K562 (cell line): Measurements from ENCODE around the gene B3GALT5. TPM values are rescaled to one million over a fixed set of nuclear protein-coding genes. Genes with fewer than 3 reads are reported as not detected.

Experiments
- ATAC-seq: fragments of 200-7000 bp; cut with Tn5 transposase; 3 replicates; pipeline ENCODE4 v1.9.1; 2020; ENCODE audit warnings: moderate library complexity
- BruUV-seq: library from RNA; stranded (reverse); fragments of 400-500 nt; replicated peaks from 2 replicates; lab custom pipeline; 2021; lab: Mats Ljungman, UMichigan
- CTCF ChIA-PET: fragments of 300-600 bp; formaldehyde crosslinking; extraction: SDS; loops from one replicate; lab custom pipeline; 2021; ENCODE audit warnings: low intra/inter-chr PET ratio; lab: Yijun Ruan, JAX
- POLR2A ChIA-PET: fragments of 300-600, 350-650 bp; sonication (Branson Sonifier 250); formaldehyde crosslinking; extraction: SDS; loops from one replicate; lab custom pipeline; 2021; ENCODE audit warnings: antibody characterized with exemption, inconsistent platforms; lab: Yijun Ruan, JAX
- DNase-seq, 4 experiments: peaks; one replicate each; pipeline versions ENCODE4 v3.0.0 to v3.0.0-alpha.2; 2011 to 2018; ENCODE audit warnings: low spot score in 3 of 4, mixed read lengths in 3 of 4; ENCODE audit errors: extremely low read depth in 1 of 4
- FAIRE-seq: peaks from 2 replicates; lab custom pipeline; 2011; peaks lifted over from hg19 to GRCh38; lab: Jason Lieb, UNC
- H2AFZ ChIP-seq: 2 replicates; pipeline ENCODE4 v1.6.0; 2011; ENCODE audit warnings: low read depth, low read length, control low read depth, inconsistent platforms
- H3K27ac ChIP-seq: fragments of 200-600 bp; 3 replicates; pipeline ENCODE4 v1.8.0; 2011; ENCODE audit warnings: low read depth, mild to moderate bottlenecking, control low read depth, inconsistent platforms, low read length, moderate library complexity, mixed read lengths; ENCODE audit errors: extremely low read depth
- H3K27me3 ChIP-seq, 2 experiments: fragments of 300-600 bp in 1 of 2; 2 replicates in 1 of 2; 3 replicates in 1 of 2; pipeline versions ENCODE4 v1.6.0 to v1.8.0; 2011; ENCODE audit warnings: inconsistent platforms in 2 of 2, low read length in 2 of 2, mild to moderate bottlenecking in 1 of 2, mixed read lengths in 1 of 2, moderate library complexity in 1 of 2; ENCODE audit not compliant: control insufficient read depth in 2 of 2, insufficient read depth in 2 of 2
- H3K36me3 ChIP-seq: fragments of 300-600 bp; 3 replicates; pipeline ENCODE4 v1.8.0; 2011; ENCODE audit warnings: mild to moderate bottlenecking, low read length, inconsistent platforms; ENCODE audit not compliant: control insufficient read depth, insufficient read depth
- H3K4me1 ChIP-seq, 2 experiments: fragments of 200-600 bp in 1 of 2; replicated peaks in 1 of 2; 2 replicates in 1 of 2; 3 replicates in 1 of 2; pipeline versions ENCODE4 v1.5.1 to v1.8.0; 2011; ENCODE audit warnings: inconsistent platforms in 2 of 2, low read length in 2 of 2, mild to moderate bottlenecking in 1 of 2, mixed read lengths in 1 of 2, moderate library complexity in 1 of 2; ENCODE audit not compliant: control insufficient read depth in 2 of 2, insufficient read depth in 2 of 2
- H3K4me2 ChIP-seq: 2 replicates; pipeline ENCODE4 v1.6.1; 2011; ENCODE audit warnings: low read length, control low read depth, inconsistent platforms, mixed read lengths; ENCODE audit not compliant: insufficient read depth
- H3K4me3 ChIP-seq: fragments of 200-600 bp; sonication (generic), shearing (Covaris generic); 2 replicates; pipeline ENCODE4 v1.5.1; 2016; ENCODE audit warnings: control low read depth, inconsistent platforms
- H3K79me2 ChIP-seq: fragments of 200-600 bp; 3 replicates; pipeline ENCODE4 v1.8.0; 2011; ENCODE audit warnings: low read length, inconsistent platforms; ENCODE audit not compliant: control insufficient read depth, insufficient read depth
- H3K9ac ChIP-seq, 2 experiments: 2 replicates each; pipeline versions ENCODE4 v1.6.0 to v1.6.1; 2011; ENCODE audit warnings: low read depth in 2 of 2, low read length in 2 of 2, control low read depth in 1 of 2, inconsistent platforms in 1 of 2, mild to moderate bottlenecking in 1 of 2, mixed read lengths in 1 of 2; ENCODE audit not compliant: insufficient read depth in 1 of 2
- H3K9me1 ChIP-seq: one replicate; pipeline ENCODE4 v1.6.0; 2011; ENCODE audit warnings: inconsistent platforms, mild to moderate bottlenecking, low read length, moderate library complexity; ENCODE audit not compliant: control insufficient read depth, insufficient read depth
- H3K9me3 ChIP-seq: replicated peaks from 2 replicates; pipeline ENCODE4 v1.5.1; 2011; ENCODE audit warnings: low read depth, low read length, inconsistent platforms; ENCODE audit not compliant: control insufficient read depth, insufficient read depth
- H4K20me1 ChIP-seq: replicated peaks from 2 replicates; pipeline ENCODE4 v1.6.1; 2011; ENCODE audit warnings: low read length, inconsistent platforms, mixed read lengths; ENCODE audit not compliant: control insufficient read depth, insufficient read depth
- BCL6 ChIP-seq: fragments of 250-450 bp; sonication (Bioruptor Pico); IDR thresholded peaks from 2 replicates; pipeline ENCODE4 v1.4.0; 2020
- CBX1 ChIP-seq: sonication (generic); IDR thresholded peaks from 2 replicates; pipeline ENCODE4 v1.6.1; 2016; ENCODE audit warnings: antibody characterized with exemption, low read depth, mild to moderate bottlenecking
- CEBPZ ChIP-seq: fragments of 150-350 bp; IDR thresholded peaks from 2 replicates; pipeline ENCODE4 v1.6.1; 2014; ENCODE audit warnings: low read depth, mild to moderate bottlenecking, low read length, borderline replicate concordance
- CHD4 ChIP-seq: fragments of 200-600 bp; sonication (generic); IDR thresholded peaks from 3 replicates; pipeline ENCODE4 v1.6.1; 2012; ENCODE audit warnings: low read depth, mild to moderate bottlenecking, mixed read lengths, low read length, inconsistent platforms; ENCODE audit not compliant: insufficient read depth, insufficient replicate concordance, poor library complexity, severe bottlenecking
- CREM ChIP-seq: IDR thresholded peaks from 2 replicates; pipeline ENCODE4 v1.6.1; 2014; ENCODE audit warnings: antibody characterized with exemption, low read depth
- FOXM1 ChIP-seq, 2 experiments: fragments of 450-650 bp in 1 of 2; sonication (generic) in 1 of 2; formaldehyde crosslinking in 1 of 2; IDR thresholded peaks; 2 replicates each; pipeline versions ENCODE4 v1.6.1 to v1.9.0; 2017 to 2022; ENCODE audit warnings: low read depth in 2 of 2, mild to moderate bottlenecking in 2 of 2, missing genetic modification reagents in 1 of 2, moderate library complexity in 1 of 2
- HEY1 ChIP-seq: fragments of 250-450 bp; sonication (Bioruptor Pico); IDR thresholded peaks from 2 replicates; pipeline ENCODE4 v1.5.0; 2020; ENCODE audit warnings: mild to moderate bottlenecking, moderate library complexity, borderline replicate concordance
- MBD2 ChIP-seq: sonication (generic); IDR thresholded peaks from 2 replicates; pipeline ENCODE4 v1.6.1; 2016; ENCODE audit warnings: low read depth, borderline replicate concordance
- NR2C2 ChIP-seq, 2 experiments: fragments of 200-800 bp in 1 of 2; sonication (Bioruptor generic) in 1 of 2; sonication (generic) in 1 of 2; formaldehyde crosslinking in 1 of 2; IDR thresholded peaks; 2 replicates each; pipeline versions ENCODE4 v1.6.1 to v1.8.0; 2016 to 2022; ENCODE audit warnings: mild to moderate bottlenecking in 1 of 2, missing compliant biosample characterization in 1 of 2, missing genetic modification characterization in 1 of 2, missing genetic modification reagents in 1 of 2
- PHB2 ChIP-seq: fragments of 450-650 bp; IDR thresholded peaks from 2 replicates; pipeline ENCODE4 v1.6.1; 2017; ENCODE audit warnings: low read depth
- RBM14 ChIP-seq: fragments of 200-400 bp; formaldehyde crosslinking; IDR thresholded peaks from 2 replicates; pipeline ENCODE4 v1.6.1; 2018; ENCODE audit warnings: low read depth, mild to moderate bottlenecking, low read length, moderate library complexity, borderline replicate concordance; ENCODE audit not compliant: insufficient read depth
- SIX5 ChIP-seq, 2 experiments: IDR thresholded peaks; 2 replicates each; pipeline ENCODE4 v1.6.1; 2011; ENCODE audit warnings: low read length in 2 of 2, borderline replicate concordance in 1 of 2, low read depth in 1 of 2, mild to moderate bottlenecking in 1 of 2, moderate library complexity in 1 of 2; ENCODE audit not compliant: insufficient read depth in 1 of 2
- SPI1 ChIP-seq: IDR thresholded peaks from 2 replicates; pipeline ENCODE4 v1.6.1; 2011; ENCODE audit warnings: low read depth, low read length, control low read depth, borderline replicate concordance
- SRSF7 ChIP-seq: fragments of 200-400 bp; formaldehyde crosslinking; optimal IDR thresholded peaks from 2 replicates; pipeline ENCODE3; 2017; ENCODE audit warnings: mild to moderate bottlenecking, low read depth, low read length
- THRAP3 ChIP-seq: fragments of 450-650 bp; IDR thresholded peaks from 2 replicates; pipeline ENCODE4 v1.6.1; 2016; ENCODE audit warnings: mild to moderate bottlenecking, inconsistent platforms, borderline replicate concordance
- ZFX ChIP-seq: sonication (generic); formaldehyde crosslinking; IDR thresholded peaks from 2 replicates; pipeline ENCODE4 v1.8.0; 2022; ENCODE audit warnings: mild to moderate bottlenecking, missing genetic modification reagents, moderate library complexity
- ZNF143 ChIP-seq: sonication (generic); formaldehyde crosslinking; IDR thresholded peaks from 2 replicates; pipeline ENCODE4 v1.9.0; 2022; ENCODE audit warnings: mild to moderate bottlenecking, missing genetic modification reagents
- ZNF277 ChIP-seq: fragments of 250-450 bp; sonication (Bioruptor Pico); IDR thresholded peaks from 2 replicates; pipeline ENCODE4 v1.8.0; 2022; ENCODE audit warnings: inconsistent platforms, mild to moderate bottlenecking, moderate library complexity, borderline replicate concordance
- ZNF324 ChIP-seq: fragments of 250-450 bp; sonication (Bioruptor Pico); IDR thresholded peaks from 2 replicates; pipeline ENCODE4 v1.4.0; 2020; ENCODE audit warnings: mild to moderate bottlenecking
- WGBS: fragments of 100-300 bp; shearing (Covaris generic); methylation state at CpG from one replicate; pipeline ENCODE4 v1.1.6; 2016; ENCODE audit warnings: low coverage, mixed read lengths; ENCODE audit not compliant: insufficient coverage; ENCODE audit errors: missing lambda C conversion rate; 5-methylcytosine and 5-hydroxymethylcytosine counted together
- in situ Hi-C: fragments of 300-500 bp; cut with MboI; formaldehyde crosslinking; loops from 4 replicates; pipeline ENCODE4 v1.15.0; 2018; ENCODE audit warnings: inconsistent platforms, mixed read lengths
- intact Hi-C: fragments of 100-400 bp; cut with micrococcal nuclease; formaldehyde crosslinking; loops from 2 replicates; pipeline ENCODE4 v1.14.2; 2022
- polyA plus RNA-seq, 8 experiments: library from polyadenylated mRNA; depleted of rRNA in 4 of 8; stranded (reverse) in 5 of 8; unstranded in 3 of 8; fragments of >200 nt; fragmentation: Nextera tagmentation in 2 of 8; fragmentation: Illumina TruSeq in 1 of 8; extraction: Ambion mirVana in 2 of 8; extraction: Trizol in 1 of 8; gene quantifications; 2 replicates each; pipeline versions ENCODE4 v1.2.1 to v1.2.3, GENCODE V29; 2011 to 2014; ENCODE audit warnings: inconsistent platforms in 1 of 8, missing spikeins in 1 of 8
- total RNA-seq, 7 experiments: library from RNA; depleted of rRNA in 6 of 7; stranded (reverse); fragments of >200 nt in 6 of 7; fragmentation: Illumina TruSeq in 2 of 7; extraction: Trizol in 2 of 7; gene quantifications; 2 replicates each; pipeline versions ENCODE4 v1.2.1 to v1.2.3, GENCODE V29; 2011 to 2021; ENCODE audit warnings: low replicate concordance in 1 of 7

B3GALT5 gene
- total and polyA plus RNA-seq, 9 of the 15 experiments (the other 6 are each of a cell fraction or from before 2014, with no cell fraction given), result 0.02 TPM; not detected in 8

GRCh38 chr21:39582749-39583148, 30.0 kb upstream of the B3GALT5 start:
- H3K27me3 ChIP-seq, result peaks cover 8 to 14% of the 10 kb centered on the region in 2 experiments; a peak in 3 of 5 replicates
- FAIRE-seq (no peak), DNase-seq (no peak), ATAC-seq (no peak)
- no peak overlapping the region for H3K9ac ChIP-seq
- no TSS peak for BruUV-seq
- no peaks in the 10 kb centered on the region for H3K9me1 ChIP-seq
- ChIA-PET CTCF (interaction anchor here (0.6 kb wide), 1 partner anchor 37 kb away, joined by 3 read pairs; no protein-coding TSS in a partner anchor), POLR2A (no interaction called here)
- in situ Hi-C loops (no loop called here), intact Hi-C loops (no loop called here)
- no peak overlapping the region for H3K27ac ChIP-seq
- no peak overlapping the region for H2AFZ ChIP-seq
- no peaks in the 10 kb centered on the region for H4K20me1 ChIP-seq
- H3K79me2 ChIP-seq, result no peaks in the 10 kb centered on the region
- H3K4me1 ChIP-seq, result no peaks in the 10 kb centered on the region
- H3K4me2 ChIP-seq, result no peak overlapping the region
- no peaks in the 10 kb centered on the region for H3K36me3 ChIP-seq
- WGBS, result 0% methylated on average over 4 of the region's 4 CpGs
- no peaks in the 10 kb centered on the region for H3K9me3 ChIP-seq
- H3K4me3 ChIP-seq, result no peak overlapping the region
- TF ChIP-seq THRAP3, result no peak
- TF ChIP-seq CEBPZ, result no peak
- no peak for TF ChIP-seq PHB2
- no peak for TF ChIP-seq ZNF277 (CRISPR knock-in tag)
- TF ChIP-seq NR2C2 (CRISPR knock-in tag; IDR thresholded peaks at IDR 0.05), result no peak
- TF ChIP-seq NR2C2 (tag; IDR thresholded peaks at IDR 0.05), result no peak
- no peak for TF ChIP-seq SRSF7
- no peak for TF ChIP-seq HEY1 (CRISPR knock-in tag)
- TF ChIP-seq ZNF143 (CRISPR knock-in tag), result no peak
- no peak for TF ChIP-seq FOXM1 (IDR thresholded peaks at IDR 0.05; ENCODE audit: low read depth)
- TF ChIP-seq FOXM1 (CRISPR knock-in tag; IDR thresholded peaks at IDR 0.05; ENCODE audit: low read depth), result no peak
- TF ChIP-seq CBX1, result no peak
- TF ChIP-seq MBD2, result no peak
- no peak for TF ChIP-seq RBM14
- no peak for TF ChIP-seq CREM
- TF ChIP-seq SPI1, result no peak
- no peak for TF ChIP-seq ZNF324 (CRISPR knock-in tag)
- no peak for TF ChIP-seq SIX5 (IDR thresholded peaks at IDR 0.05; ENCODE audit: borderline replicate concordance in 1 of 2, insufficient read depth in 1 of 2, low read depth in 1 of 2, low read length in 2 of 2)
- no peak for TF ChIP-seq ZFX (CRISPR knock-in tag)
- TF ChIP-seq CHD4, result no peak
- no peak for TF ChIP-seq BCL6
